Islet of Langerhans (tissue), 1 donor: ENCODE results near the gene LRMDA.

Experiments used
- FAIRE-seq: peaks from one replicate; lab custom pipeline; 2011; peaks lifted over from hg19 to GRCh38; lab: Jason Lieb, UNC

LRMDA gene

GRCh38 chr10:75449382-75450074, 18.1 kb downstream of the LRMDA start:
- no peak for FAIRE-seq

GRCh38 chr10:75450075-75450445, 18.6 kb downstream of the LRMDA start:
- no peak for FAIRE-seq

- FAIRE-seq, result no peak
Measured at GRCh38 chr10:75450644-75451640, 19.5 kb downstream of the LRMDA start.

- no peak for FAIRE-seq
Measured at GRCh38 chr10:75451831-75452230, 20.4 kb downstream of the LRMDA start.

- FAIRE-seq, result no peak
Measured at GRCh38 chr10:75452997-75453396, 21.6 kb downstream of the LRMDA start.

GRCh38 chr10:75456122-75456521, 24.7 kb downstream of the LRMDA start:
- FAIRE-seq, result no peak

GRCh38 chr10:75460059-75460458, 28.6 kb downstream of the LRMDA start:
- no peak for FAIRE-seq

- no peak for FAIRE-seq
Measured at GRCh38 chr10:75461672-75462649, 30.5 kb downstream of the LRMDA start.

GRCh38 chr10:75462865-75463264, 31.4 kb downstream of the LRMDA start:
- no peak for FAIRE-seq

- no peak for FAIRE-seq
Measured at GRCh38 chr10:75464478-75465449, 33.3 kb downstream of the LRMDA start.

- FAIRE-seq, result no peak
Measured at GRCh38 chr10:75465450-75465827, 34.0 kb downstream of the LRMDA start.

GRCh38 chr10:75466001-75466400, 34.6 kb downstream of the LRMDA start:
- FAIRE-seq, result no peak

GRCh38 chr10:75466886-75467285, 35.5 kb downstream of the LRMDA start:
- no peak for FAIRE-seq

- FAIRE-seq, result no peak
Measured at GRCh38 chr10:75468612-75469005, 37.2 kb downstream of the LRMDA start.

- FAIRE-seq, result no peak
Measured at GRCh38 chr10:75469006-75469616, 37.7 kb downstream of the LRMDA start.

- no peak for FAIRE-seq
Measured at GRCh38 chr10:75470901-75471300, 39.5 kb downstream of the LRMDA start.

- no peak for FAIRE-seq
Measured at GRCh38 chr10:75472685-75473084, 41.3 kb downstream of the LRMDA start.

GRCh38 chr10:75474106-75474505, 42.7 kb downstream of the LRMDA start:
- FAIRE-seq, result no peak

GRCh38 chr10:75475460-75476182, 44.2 kb downstream of the LRMDA start:
- FAIRE-seq, result no peak

- FAIRE-seq, result no peak
Measured at GRCh38 chr10:75476569-75476968, 45.1 kb downstream of the LRMDA start.
